A375 (cell line): ENCODE measurements around the gene VEGFB. TPM values are rescaled to one million over a fixed set of nuclear protein-coding genes. Genes with fewer than 3 reads are reported as not detected.

ENCODE experiments used
- total RNA-seq: library from RNA; depleted of rRNA; stranded (reverse); fragments of >200 nt; shearing (Covaris generic); gene quantifications from 2 replicates; pipeline ENCODE4 v1.2.3, GENCODE V29; 2014; rRNA removed

Gene VEGFB, protein sequence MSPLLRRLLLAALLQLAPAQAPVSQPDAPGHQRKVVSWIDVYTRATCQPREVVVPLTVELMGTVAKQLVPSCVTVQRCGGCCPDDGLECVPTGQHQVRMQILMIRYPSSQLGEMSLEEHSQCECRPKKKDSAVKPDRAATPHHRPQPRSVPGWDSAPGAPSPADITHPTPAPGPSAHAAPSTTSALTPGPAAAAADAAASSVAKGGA
- total RNA-seq: 30.6 and 44.7 TPM in 2 replicates

GRCh38 chr11:64233913-64234586, at the start of gene VEGFB:
VEGFB (plus strand) TSS chr11:64234584; CDS start chr11:64234834, 250 bp downstream.

GRCh38 chr11:64185693-64186491, 48.5 kb upstream of the VEGFB start, which contains the start of gene STIP1:
STIP1 (plus strand) TSS chr11:64186171; CDS start chr11:64186262, 91 bp downstream.

DNA sequence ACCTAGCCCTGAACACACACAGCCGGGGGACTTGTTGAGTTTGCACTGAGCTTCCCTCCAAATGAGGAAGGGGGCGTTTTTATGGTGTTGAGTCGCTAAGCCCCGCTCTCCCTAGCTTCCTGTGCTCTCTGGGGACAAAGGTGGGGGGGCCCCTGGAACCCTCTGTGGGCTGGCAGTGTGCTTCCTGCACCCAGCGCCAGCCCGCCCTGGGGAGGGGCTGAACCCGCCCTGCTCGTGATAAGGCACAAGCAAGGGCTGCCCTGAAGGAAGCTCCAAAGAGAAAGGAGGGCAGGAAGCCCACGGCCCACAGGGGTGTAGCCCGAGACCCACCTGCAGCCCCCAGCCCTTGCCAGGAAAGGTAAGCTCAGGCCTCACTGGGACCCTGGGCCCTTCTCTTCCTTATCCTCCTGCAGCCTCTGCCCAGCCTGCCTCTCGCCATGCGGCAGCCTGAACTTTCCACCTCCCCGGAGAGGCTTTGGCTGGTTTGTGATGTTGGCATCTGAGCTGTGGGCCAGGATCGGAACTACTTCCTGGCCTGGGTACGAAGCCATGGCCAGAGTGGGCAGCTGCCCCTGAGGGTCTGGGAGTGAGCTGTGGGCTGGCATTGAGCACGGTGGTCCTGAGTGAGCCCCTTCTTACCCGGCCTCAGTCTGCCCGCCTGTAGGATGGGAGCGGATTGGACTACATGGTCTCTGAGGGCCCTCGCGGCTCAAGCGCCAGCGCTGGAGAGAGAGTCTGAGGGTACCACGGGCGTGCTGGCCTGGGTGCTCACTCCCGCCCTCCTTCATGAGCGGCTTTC, 27.7 kb upstream of the VEGFB start, which contains the start of gene FERMT3:
Gene FERMT3 (plus strand): TSS at position 265 of the 799 bp plus-strand sequence. CDS start 644 bp downstream, outside the sequence.

GRCh38 chr11:64225608-64226506, 8.5 kb upstream of the VEGFB start, which contains the start of the genes NUDT22 and TRPT1:
NUDT22 (plus strand) TSS chr11:64226274; CDS start chr11:64226653, 379 bp downstream.
TRPT1 (minus strand) TSS chr11:64226186; CDS start chr11:64225860, 326 bp downstream.

DNA sequence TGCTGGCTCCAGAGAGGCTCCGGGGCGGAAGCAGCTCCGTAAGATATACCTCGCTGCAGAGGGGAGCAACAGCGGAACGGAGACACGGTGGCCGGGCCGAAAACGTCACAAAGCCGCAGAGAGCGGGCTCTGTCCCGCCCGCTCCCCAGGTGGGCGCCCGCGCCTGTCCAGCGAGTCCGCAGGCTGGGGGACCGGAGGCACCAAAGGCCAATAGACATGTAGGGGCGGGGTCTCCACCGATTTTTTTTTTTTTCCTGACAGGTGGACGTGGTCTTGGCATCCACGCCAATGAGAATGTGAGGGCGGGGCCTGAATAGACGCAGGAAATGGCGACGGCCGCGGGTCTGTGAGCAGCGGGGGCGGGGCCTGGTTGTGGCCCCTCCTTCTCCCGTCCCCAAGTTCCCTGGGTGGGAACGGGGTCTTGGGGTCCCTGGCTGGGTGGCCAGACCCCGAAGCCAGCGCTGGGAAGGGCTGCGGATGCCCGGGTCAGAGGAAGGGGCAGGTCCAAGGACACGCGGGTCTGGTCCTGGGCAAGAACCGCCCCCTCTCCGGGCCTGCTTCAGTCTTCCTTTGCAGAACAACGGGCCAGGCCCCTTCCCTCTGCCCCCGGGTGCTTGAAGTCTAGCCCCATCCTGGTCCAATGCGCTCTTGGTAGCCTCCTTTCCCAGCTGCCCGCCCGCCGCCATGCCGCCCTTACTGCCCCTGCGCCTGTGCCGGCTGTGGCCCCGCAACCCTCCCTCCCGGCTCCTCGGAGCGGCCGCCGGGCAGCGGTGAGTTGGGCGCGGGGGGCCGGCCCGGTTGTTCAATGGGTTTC, 4.0 kb upstream of the VEGFB start, which contains the start of gene DNAJC4:
Gene DNAJC4 (plus strand): TSS at position 378 of the 814 bp plus-strand sequence. CDS start 307 bp downstream, at position 685.

DNA sequence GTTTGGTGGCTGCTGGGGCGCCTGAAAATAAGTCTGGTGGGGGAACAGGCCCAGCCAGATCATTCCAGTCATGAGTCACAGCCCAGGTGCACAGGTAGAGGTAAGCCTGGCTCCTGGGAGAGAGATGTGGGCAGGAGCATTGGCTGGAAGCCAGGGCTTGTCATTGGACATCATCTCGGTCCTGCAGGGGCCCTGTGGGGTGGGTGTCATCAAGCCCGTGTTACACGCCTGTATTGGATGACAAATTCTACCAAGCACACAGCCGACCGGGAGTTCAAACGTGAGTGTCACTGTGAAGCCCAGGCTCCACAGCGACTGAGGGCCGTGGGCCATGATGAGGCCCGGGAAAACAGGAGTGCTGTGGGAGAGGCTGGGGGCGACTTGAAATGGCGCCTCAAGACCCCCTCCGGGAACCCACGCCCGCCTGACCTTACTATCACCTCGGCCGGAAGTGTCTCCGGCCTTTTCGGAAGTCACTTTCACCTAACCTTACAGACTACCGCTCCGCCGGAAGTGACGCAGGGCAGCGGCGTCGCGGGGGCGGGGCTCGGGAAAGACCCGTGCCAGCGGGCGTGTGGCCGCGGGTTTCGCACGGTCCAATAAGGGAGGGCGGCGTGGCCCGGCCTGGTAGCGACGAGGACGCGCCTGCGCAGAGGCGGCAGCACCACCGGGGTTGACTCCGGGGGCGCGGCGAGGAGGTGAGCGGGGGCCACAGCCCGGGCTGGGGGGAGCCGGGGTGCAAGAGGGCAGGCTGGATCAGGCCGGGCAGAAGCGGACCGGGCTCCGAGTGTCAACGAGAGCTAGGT, 6.3 kb downstream of the VEGFB start, which contains the start of gene FKBP2:
Gene FKBP2 (plus strand): TSS at position 661 of the 806 bp plus-strand sequence. CDS start 1,293 bp downstream, outside the sequence.

DNA sequence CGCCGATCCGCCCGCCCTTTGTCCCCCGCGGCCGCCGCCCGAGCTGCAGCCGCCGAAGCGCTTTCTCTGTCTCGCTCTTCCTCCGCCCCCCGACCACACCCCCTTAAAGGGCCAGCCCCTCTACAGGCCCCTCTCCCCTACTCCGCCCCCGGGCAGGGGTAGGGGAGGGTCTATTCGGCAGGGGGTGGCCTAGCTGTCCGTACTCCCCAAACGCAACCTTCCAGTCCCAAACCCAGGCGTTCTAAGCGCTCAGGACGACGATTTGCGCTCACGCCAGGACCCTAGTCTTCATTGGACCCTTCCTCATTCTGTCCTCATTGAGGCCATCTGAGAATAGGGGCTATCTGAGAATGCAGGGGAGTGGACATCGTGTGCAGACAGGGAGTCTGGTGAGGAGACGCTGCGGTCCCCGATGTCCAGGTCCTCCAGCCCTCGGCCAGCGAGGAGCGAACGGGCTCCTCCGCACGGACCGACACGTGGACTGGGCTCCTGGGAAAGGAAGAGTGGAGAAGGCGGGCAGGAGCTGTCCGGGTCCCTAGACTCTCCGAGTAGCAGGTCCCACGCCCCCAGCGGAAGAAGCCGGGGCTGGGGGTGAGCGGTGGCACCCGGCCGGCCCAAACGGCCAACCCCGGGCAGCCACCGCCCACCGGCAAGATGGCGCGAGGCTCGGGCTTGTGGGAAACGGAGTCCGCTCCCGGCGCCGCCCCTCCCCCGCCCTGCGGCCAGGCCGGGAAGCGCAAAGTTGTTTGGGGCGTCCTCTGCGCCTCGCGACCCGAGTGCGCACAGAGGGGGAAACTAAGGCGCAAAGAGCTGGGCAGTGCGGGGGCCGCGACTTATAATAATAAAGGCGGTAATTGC, 12.7 kb downstream of the VEGFB start, which contains the start of gene PPP1R14B:
Gene PPP1R14B (minus strand): TSS at position 73 of the 858 bp plus-strand sequence. CDS start 270 bp downstream, outside the sequence.

GRCh38 chr11:64251016-64251752, 16.8 kb downstream of the VEGFB start, which contains the start of gene PLCB3:
PLCB3 (plus strand) TSS chr11:64251530; CDS start chr11:64251650, 120 bp downstream.

DNA sequence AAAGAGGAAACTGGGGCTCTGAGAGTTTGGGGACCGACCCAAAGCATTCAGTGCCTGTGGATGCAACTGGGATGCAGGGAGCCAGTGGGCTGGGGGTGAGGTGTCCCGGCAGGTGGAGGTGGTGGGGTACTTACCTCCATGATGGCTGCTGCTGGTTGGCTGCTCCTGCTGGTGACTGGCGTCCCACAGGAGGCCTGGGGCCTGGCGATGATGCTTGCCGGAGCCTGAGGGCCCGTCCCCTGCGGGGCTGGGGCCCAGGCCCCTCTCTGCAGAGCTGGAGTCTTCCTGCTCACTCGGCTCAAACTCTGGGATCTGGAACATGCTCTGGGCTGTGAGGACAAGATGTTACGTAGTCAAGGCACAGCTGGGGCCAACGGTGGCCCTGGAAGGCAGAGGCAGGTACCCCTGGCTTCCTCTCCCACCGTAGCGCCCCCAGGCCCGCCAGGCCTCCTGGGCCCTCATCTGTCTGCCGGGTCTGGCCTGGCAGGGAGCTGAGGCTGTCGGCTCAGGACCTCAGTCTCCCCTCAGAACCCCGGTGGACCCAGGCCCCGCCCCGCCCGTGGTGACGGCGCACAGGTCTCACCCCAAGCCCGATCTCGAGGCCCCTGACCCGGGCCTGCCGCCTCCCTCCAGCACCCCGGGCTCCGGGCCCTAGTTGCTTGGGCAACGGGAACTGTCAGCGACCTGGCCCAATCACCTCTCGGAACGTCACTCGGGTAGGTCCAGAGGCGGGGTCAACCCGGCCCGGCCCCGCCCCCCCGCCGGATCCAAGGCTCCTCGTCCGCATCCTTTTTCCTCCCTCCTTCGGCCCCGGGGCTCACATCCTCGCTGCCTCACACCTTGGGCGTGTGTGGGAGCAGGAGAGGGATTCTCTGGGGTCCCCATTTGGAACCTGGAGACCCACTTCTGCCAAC, 49.9 kb downstream of the VEGFB start, which contains the start of gene BAD:
Gene BAD (minus strand): TSS at position 618 of the 914 bp plus-strand sequence. CDS start 297 bp downstream, at position 321.

GRCh38 chr11:64284962-64285884, 50.8 kb downstream of the VEGFB start, which contains the start of gene GPR137:
GPR137 (plus strand) TSS chr11:64285848; CDS start chr11:64286525, 677 bp downstream.

